ENCODE measurements around the gene NUTF2. TPM values are rescaled to one million over a fixed set of nuclear protein-coding genes. Genes with fewer than 3 reads are reported as not detected.

Gene NUTF2
- total and polyA plus RNA-seq, 9 donors, result 35.9 to 105 (median 67.8) TPM

- intact Hi-C loops (cut with DNase I), result loop anchor here in 1 of 4 donors (10.0 kb wide), 1 partner anchor 132 kb away; no protein-coding TSS in a partner anchor
- Histone ChIP-seq H3K9me3 (no peaks in the 10 kb centered on the region), H3K36me3 (no peaks in the 10 kb centered on the region), H3K27ac (peak within 1 kb of the TSS; percentile 52 to 71), H3K4me3 (peak within 1 kb of the TSS; percentile 100), H3K4me1 (ENCODE audit: insufficient read depth) (peaks cover 4% of the 10 kb centered on the region), H3K27me3 (no peaks in the 10 kb centered on the region)
- TF ChIP-seq POLR2A (IDR thresholded peaks at IDR 0.05) (peak; percentile 86), EP300 (IDR thresholded peaks at IDR 0.05) (no peak), CTCF (IDR thresholded peaks at IDR 0.05) (no peak)
- 1% methylated on average over 31 to 54 of the region's 54 CpGs for WGBS, 3 donors
- peak; percentile 95 to 97 (median 96) for DNase-seq
Observed at GRCh38 chr16:67806428-67807147, 40.1 kb upstream of the NUTF2 start, which contains the start of the genes RANBP10 and TSNAXIP1. Gene RANBP10 (minus strand): TSS chr16:67806560. CDS start chr16:67806536, 24 bp downstream. Gene TSNAXIP1 (plus strand): TSS chr16:67806889. CDS start chr16:67807150, 261 bp downstream.

GRCh38 chr16:67807148-67807682 is 39.5 kb upstream of the NUTF2 start:
- TF ChIP-seq POLR2A (IDR thresholded peaks at IDR 0.05) (no peak), CTCF (IDR thresholded peaks at IDR 0.05) (no peak), EP300 (IDR thresholded peaks at IDR 0.05) (no peak)
- Histone ChIP-seq H3K9me3 (no peaks in the 10 kb centered on the region), H3K27me3 (no peaks in the 10 kb centered on the region), H3K36me3 (no peaks in the 10 kb centered on the region), H3K4me3 (peak overlapping the region; percentile 100), H3K4me1 (ENCODE audit: insufficient read depth) (peaks cover 4% of the 10 kb centered on the region), H3K27ac (no peak overlapping the region)
- 22 to 35% (median 24%) methylated on average over 17 to 24 of the region's 24 CpGs for WGBS, 3 donors
- intact Hi-C loops (cut with DNase I), result loop anchor here in 1 of 4 donors (10.0 kb wide), 1 partner anchor 132 kb away; no protein-coding TSS in a partner anchor
- no peak for DNase-seq

GRCh38 chr16:67811899-67812298 is 34.8 kb upstream of the NUTF2 start:
- Histone ChIP-seq H3K27ac (no peak overlapping the region), H3K4me1 (ENCODE audit: insufficient read depth) (no peaks in the 10 kb centered on the region), H3K9me3 (no peaks in the 10 kb centered on the region), H3K36me3 (no peaks in the 10 kb centered on the region), H3K27me3 (no peaks in the 10 kb centered on the region), H3K4me3 (no peak overlapping the region)
- TF ChIP-seq CTCF (IDR thresholded peaks at IDR 0.05) (no peak), POLR2A (IDR thresholded peaks at IDR 0.05) (no peak), EP300 (IDR thresholded peaks at IDR 0.05) (no peak)
- intact Hi-C loops (cut with DNase I), result no loop called here
- DNase-seq, result no peak
- WGBS, 3 donors, result 92 to 100% (median 98%) methylated on average over 1 of the region's 1 CpG

GRCh38 chr16:67814567-67814966 is 32.2 kb upstream of the NUTF2 start:
- no peaks in the 10 kb centered on the region for H3K9me3 ChIP-seq
- intact Hi-C loops (cut with DNase I), result no loop called here
- H3K36me3 ChIP-seq, result no peaks in the 10 kb centered on the region
- TF ChIP-seq POLR2A (IDR thresholded peaks at IDR 0.05), result no peak
- TF ChIP-seq CTCF (IDR thresholded peaks at IDR 0.05), result no peak
- no peak for TF ChIP-seq EP300 (IDR thresholded peaks at IDR 0.05)
- 79 to 84% (median 83%) methylated on average over 8 of the region's 8 CpGs for WGBS, 3 donors
- DNase-seq, result no peak
- no peaks in the 10 kb centered on the region for H3K27me3 ChIP-seq
- H3K4me1 ChIP-seq (ENCODE audit: insufficient read depth), result no peaks in the 10 kb centered on the region
- no peak overlapping the region for H3K4me3 ChIP-seq
- no peak overlapping the region for H3K27ac ChIP-seq
